Tibial nerve (tissue), 4 donors: ENCODE data around the gene METAP1D.
"Not testable (repeated sequence)": the region's sequence is repeated elsewhere in the genome, so short reads cannot be mapped to it uniquely, and the experiment has no call there.

Experiments used
- CTCF ChIP-seq, 5 experiments: fragments of 200-600 bp in 3 of 5; fragments of 450-650 bp in 2 of 5; sonication (generic) in 3 of 5; IDR thresholded peaks; one replicate each; pipeline ENCODE4 v1.5.1; 2016 to 2019; ENCODE audit warnings: antibody characterized with exemption in 5 of 5, mild to moderate bottlenecking in 3 of 5, moderate library complexity in 2 of 5
- EP300 ChIP-seq, 2 donors: sonication (generic); formaldehyde crosslinking; IDR thresholded peaks; one replicate each; pipeline ENCODE4 v1.6.1; 2017; ENCODE audit warnings: antibody characterized with exemption in 2 of 2, mild to moderate bottlenecking in 1 of 2
- POLR2A ChIP-seq, 2 donors: fragments of 450-650 bp; IDR thresholded peaks; one replicate each; pipeline ENCODE4 v1.6.1; 2017; ENCODE audit warnings: antibody characterized with exemption in 2 of 2, mild to moderate bottlenecking in 2 of 2, moderate library complexity in 2 of 2

DNA sequence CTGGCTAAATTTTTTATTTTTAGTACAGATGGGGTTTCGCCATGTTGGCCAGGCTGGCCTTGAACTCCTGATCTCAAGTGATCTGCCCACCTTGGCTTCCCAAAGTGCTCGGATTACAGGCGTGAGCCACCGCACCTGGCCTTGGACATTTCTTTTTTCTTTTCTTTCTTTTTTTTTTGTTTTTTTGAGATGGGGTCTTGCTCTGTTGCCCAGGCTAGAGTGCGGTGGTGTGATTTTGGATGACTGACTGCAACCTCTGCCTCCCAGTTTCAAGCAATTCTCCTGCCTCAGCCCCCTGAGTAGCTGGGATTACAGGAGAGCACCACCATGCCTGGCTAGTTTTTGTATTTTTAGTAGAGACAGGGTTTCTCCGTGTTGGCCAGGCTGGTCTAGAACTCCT lies 114.4 kb downstream of the METAP1D start:
- not testable (repeated sequence) for TF ChIP-seq CTCF, POLR2A, EP300 (IDR thresholded peaks at IDR 0.05)
